Stimulated activated CD4-positive, alpha-beta T cell treated with anti-CD3 and anti-CD28 coated beads, Interleukin-15, amount 100 ng/mL, for 1 hour (primary cell): ENCODE results near the gene SIX2.
A peak's percentile ranks its signal among the peaks of the same experiment; 100 is the strongest.

ENCODE experiments used
- DNase-seq, 2 donors: peaks; one replicate each; pipeline ENCODE4 v3.0.0-alpha.2; 2020; ENCODE audit warnings: low read depth in 1 of 2, low spot score in 1 of 2

The SIX2 gene

DNA sequence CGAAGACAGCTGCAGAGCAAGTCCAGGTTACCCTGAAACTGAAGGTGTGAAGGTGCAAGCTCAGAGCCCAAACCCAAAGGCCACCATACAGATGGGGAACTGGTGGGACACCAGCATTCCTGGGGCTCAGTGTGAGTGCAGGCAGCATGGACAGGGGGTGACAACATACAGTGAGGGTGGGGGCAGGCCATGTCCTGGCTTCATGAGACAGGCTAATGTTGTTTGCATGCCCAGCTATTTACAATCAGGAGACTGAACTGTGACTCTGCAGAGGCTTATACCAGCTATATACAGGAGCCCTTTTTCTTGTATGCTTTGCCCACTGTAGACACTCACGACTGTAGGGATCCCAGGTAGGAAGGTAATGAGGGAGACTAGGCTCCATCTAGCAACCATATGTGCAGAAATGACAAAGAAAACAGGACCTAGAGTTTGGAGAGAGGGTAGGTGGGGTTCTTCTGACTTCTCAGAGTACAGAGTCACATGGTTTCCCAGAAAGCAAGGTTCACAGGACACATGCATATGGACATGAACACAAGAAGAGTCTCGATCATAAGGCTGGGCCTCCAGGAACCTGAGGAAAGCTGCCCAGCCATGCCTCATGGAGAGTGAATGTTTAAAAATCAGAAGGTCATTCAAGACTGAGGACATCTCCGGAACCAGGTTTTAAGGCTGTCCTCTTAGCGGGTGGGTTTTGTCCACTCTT, 41.4 kb downstream of the SIX2 start:
- DNase-seq, result no peak

DNA sequence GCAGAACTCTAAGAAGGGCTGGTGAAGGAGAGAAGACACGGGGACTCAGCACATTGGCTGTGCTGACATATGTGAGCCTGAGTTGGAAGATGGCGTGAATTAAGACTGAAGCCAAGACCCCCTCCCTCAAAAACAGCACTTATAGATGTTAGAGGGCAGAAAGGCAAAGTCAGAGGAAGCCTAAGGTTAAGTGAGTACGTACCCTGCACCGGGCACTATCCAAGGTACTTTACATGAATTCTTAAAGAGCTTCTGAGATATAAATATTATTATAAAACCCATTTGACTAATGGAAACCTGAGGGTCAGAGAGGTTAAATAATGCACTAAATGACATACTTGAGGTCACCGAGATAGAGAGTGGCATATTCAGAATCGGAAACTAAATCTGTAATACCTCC, 42.2 kb downstream of the SIX2 start:
- no peak for DNase-seq

DNA sequence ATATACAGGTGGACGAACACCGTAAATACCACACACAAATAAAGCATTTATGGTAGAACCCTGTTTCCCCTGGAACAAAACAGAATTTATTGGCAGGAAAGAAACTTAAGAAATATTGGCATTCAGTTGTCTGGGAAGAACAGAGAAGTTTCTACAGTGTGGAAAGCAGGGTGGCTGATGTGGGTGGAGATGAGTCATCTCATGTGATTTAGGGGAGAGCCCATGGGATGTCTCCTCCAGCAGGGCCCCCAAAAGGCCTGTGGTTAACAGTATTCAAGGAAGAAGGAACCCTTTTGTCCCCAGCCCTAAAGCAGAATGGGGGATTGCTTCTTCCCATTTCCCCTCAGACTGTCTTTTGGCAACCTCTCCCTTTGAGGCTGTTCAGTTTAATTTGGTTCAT, 43.6 kb downstream of the SIX2 start:
- no peak for DNase-seq

DNA sequence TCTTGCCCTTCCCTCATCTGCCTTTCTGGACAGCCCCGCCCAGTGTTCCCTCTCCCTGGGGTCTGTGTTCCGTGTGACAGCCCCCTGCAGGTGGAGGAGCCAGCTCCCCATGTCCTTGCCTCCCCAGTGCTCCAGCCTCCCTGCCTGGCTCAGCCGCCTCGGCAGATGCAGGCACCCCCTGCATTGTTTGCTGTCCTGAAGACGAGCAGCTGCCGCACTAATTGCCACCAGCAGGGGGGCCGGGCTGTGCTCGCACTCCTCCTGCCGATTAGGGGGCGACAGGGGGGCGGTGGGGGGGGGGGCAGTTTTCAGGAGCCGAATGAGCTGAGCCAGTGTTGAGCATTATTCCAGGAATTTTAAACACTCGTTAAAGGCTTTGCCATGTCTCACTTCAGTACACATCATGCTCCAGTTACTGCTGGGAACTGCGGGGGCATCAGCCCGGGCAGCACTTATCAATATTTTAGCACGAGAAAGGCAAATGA, 44.5 kb downstream of the SIX2 start:
- DNase-seq, result no peak

DNA sequence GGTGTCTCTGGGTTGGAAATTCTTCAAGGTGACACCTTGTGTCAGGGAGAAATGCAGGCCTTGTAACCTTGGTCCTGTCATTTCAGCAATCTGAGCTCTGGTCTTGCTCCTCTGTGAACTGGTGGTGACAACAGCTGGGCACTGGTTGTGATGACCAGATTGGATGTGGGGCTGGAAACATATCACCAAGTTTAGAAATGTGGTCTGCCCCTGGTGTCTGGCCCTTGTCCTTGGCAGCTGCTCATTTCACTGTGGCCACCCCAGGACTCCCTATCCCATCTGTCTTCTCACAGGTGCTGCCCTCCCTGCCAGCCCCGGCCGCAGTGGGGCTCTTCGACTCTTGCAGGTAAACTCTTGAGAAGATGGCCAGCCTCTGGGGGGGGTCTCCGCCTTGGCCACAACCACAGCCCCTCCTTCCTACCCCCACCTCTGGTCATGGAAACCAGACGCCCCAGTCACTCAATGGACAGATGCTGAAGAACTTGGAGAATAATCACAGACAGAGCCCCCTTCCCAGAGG, 47.0 kb downstream of the SIX2 start:
- no peak for DNase-seq

DNA sequence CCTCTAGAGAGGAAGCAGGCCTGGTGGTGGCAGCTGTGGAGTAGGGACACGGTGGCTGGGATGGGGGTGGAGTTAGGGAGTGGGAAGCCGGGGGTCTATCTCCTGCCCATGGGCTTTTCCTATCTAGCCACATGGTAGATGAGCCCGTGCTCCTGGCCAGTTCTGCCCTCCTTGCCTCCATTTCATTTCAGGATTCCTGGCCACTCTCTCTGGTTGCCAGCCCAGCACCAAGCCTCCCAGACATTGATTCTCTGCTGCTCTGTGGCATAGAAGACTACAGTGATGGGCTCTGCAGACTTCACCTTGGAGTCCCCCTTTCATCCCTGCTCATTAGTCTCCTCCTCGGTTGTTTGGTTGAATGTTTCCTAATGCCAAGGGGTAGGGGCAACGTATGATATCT, 48.4 kb downstream of the SIX2 start:
- no peak for DNase-seq

DNA sequence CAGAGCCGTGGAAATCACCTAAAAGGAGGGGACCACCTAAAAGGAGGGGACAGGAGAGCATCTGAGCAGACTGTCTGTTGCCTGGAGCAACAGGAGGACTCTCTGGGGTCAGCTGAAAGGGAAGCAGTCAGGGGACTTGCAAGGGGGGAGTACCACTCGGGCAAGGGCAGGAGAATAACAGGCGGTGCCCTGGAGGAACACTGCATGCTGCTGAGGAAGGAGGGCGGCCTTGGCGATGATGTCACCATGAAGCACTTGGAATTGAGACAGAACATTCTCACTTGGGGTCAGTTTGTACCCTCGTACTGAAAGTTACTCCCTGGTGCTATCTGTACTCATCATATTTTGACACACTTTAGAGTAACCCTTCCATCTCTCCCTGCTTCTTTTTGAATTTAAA, 49.4 kb downstream of the SIX2 start:
- no peak for DNase-seq

DNA sequence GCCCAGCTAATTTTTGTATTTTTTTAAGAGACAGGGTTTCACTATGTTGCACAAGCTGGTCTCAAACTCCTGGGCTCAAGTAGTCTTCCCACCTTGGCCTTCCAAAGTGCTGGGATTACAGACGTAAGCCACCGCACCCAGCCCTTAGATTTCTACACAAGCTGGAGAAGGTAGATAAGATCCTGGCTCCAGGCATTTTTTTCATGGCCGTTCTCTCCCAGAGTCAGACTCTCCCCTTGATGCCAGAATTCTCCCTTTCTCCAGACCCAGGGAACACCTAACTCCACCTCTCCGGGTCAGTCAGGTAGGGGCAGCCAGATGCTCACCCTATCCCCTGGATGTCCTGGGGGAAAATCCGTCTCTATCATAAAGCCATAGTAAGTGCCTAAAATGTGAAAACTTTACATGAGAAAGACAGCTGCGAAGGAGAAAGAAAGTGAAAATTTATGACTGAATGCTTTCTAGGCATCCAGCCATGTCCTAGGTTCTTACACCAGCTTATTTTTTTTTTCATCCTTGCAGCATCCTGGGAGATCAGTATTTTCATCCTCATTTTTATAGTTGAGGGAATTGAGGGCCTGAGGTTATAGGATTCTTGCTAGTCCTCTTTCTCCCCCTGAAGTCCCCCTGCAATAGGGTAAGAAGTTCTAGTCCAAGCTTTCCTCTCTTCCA, 51.5 kb downstream of the SIX2 start:
- no peak for DNase-seq

DNA sequence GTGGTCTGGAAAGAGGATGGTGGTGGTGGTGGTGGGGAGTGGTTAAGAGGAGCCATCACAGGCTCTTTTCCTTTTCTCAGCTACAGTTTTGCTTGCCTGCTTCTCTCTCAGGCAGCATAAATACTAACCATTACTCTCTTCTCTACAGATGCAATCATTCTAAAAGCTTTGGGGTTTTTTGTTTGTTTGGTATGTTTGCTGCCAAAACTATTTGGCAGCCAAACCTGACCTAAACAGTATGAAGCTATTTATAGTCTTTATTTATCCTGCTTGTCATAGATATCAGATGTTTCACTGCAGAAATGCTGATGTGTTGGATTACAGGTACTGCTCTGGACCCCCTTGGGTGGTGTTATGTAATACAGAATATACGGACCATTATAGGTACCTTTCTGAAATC, 52.4 kb downstream of the SIX2 start:
- no peak for DNase-seq

DNA sequence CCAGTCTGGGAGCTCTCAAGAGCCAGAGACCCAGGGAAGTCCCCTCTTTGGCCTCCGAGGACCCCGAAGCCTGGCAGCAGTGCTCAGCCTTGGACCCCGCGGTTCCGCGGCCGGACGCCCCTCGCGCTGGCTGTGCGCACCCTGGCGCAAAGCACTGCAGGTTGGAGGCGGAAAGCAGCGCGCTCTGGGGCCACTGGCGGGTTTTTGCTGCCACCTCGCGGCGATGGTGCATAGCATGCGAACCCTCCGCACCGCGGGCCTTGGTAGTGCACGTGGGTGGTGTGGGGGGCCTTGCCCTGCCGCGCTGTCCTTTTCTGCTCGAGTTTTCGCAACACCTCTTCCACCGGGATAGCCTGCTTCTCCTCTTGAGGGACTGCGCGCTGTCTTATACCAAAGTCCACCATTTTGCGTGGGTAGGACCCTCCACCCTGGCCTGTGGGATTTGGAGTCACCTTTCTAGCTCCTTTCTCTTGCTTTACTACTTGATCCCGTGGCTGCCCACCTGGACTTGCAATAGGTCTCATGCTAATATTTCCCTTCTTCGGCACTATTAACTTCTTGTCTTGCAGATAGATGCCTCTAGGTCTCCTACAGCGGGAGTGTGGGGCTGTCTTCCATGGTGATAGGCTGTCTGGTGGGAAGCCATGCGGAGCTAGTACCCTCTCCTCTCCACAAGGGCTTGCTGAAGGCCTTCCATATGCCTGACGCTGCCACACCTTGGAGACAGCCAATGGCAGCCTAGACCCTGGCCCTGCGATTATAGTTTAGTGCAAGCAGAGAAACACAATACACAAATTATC, 53.5 kb downstream of the SIX2 start:
- peak; percentile 40 to 76 for DNase-seq
